GM12891 (cell line): Measurements from ENCODE around the gene WASHC3.
A peak's percentile ranks its signal among the peaks of the same experiment; 100 is the strongest.

Experiments
- PAX5 ChIP-seq: IDR thresholded peaks from 2 replicates; pipeline ENCODE4 v1.6.1; 2011; ENCODE audit warnings: low read length, moderate library complexity, mild to moderate bottlenecking; ENCODE audit not compliant: insufficient read depth, severe bottlenecking
- POLR2A ChIP-seq: IDR thresholded peaks from 2 replicates; pipeline ENCODE4 v1.6.1; 2011; ENCODE audit warnings: low read depth, low read length, control low read depth
- POLR2AphosphoS5 ChIP-seq: IDR thresholded peaks from 2 replicates; pipeline ENCODE4 v1.6.1; 2011; ENCODE audit warnings: low read depth, low read length, control low read depth
- SPI1 ChIP-seq: IDR thresholded peaks from 2 replicates; pipeline ENCODE4 v1.6.1; 2011; ENCODE audit warnings: low read depth, low read length, control low read depth
- TAF1 ChIP-seq: IDR thresholded peaks from 2 replicates; pipeline ENCODE4 v1.6.1; 2011; ENCODE audit warnings: low read depth, low read length, control low read depth

DNA sequence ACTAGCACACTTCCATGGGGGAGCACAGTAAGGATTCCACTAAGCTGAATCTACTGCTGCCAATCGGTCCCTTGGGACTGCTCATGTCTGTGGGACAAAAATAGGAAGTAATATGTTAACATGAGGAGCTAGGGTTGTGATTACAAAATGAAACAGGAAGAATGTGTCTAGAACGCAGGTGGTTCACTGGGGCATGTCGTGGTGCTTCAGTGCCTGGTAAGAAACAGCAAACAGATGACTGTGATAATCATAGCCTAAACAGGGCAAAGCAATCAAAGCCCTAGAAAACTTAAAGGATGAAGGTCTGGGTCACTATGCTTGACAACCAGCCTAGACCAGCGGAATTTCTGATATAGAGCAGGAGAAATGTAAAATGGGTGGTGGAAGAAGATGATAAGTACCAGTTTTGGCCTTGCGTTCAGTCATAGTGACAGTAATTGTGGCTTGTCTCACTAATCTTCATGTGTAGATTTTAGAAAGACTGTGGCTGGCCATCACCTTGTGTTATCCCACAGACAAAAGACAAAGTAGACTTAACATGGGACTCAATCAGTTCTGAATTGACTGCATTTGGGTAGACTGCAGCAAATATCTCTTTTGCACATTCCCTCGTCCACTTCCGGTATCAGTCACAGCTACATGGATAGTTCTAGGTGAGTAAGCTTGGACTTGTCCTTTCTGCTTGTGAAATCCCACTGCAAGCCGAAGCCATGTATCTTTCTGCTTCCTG lies 51.4 kb downstream of the WASHC3 start:
- TF ChIP-seq POLR2AphosphoS5 (0 out of 2 replicates have a peak, but pooled peaks have one; percentile 49), POLR2A (no peak), TAF1 (peak; percentile 54; the same call in 1 of the 2 replicates), PAX5 (no peak), SPI1 (peak; percentile 14; the same call in 1 of the 2 replicates)
